Stimulated activated CD8-positive, alpha-beta memory T cell treated with anti-CD3 and anti-CD28 coated beads, Interleukin-4, amount 100 ng/mL, for 1 hour (primary cell): ENCODE measurements around the gene WNT2B.

ENCODE experiments used
- DNase-seq, 2 donors: peaks; one replicate each; pipeline ENCODE4 v3.0.0-alpha.2; 2020; ENCODE audit warnings: low read depth in 2 of 2, low spot score in 1 of 2

Gene WNT2B

DNA sequence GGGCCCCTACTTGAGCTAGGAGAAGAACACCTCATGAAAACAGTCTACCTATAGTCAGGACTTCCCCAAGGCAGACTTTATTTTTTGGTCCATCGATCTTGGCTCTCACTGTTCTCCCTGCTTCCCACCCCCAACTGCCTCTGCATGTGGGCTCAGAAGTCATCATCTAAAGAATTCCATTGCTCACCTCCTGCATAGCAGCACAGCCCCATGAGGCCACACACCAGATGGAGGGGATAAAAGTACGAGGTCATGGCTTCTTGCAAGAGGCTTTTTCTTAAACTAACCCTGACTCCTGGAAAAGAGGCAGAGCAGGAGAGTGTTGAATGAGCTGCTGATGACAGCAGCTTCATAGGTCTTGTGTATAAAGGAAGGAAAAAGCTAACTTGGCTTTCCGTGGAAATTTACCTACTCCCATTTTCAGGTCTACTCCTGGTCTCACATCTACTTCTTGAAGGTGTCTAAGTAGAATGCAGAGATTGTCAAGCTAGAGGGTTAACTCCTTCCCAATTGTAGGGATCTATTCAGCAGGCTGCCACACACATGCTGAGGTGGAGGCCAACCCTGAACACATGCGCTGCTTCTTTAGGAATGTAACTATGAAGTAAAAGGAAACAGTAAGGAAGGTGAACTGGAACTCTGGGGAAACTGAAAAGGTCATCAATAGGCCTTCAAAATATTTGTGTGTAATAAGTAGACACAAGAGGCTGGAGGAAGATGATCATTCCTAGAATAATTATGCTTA, 18.7 kb downstream of the WNT2B start:
- DNase-seq = no peak

DNA sequence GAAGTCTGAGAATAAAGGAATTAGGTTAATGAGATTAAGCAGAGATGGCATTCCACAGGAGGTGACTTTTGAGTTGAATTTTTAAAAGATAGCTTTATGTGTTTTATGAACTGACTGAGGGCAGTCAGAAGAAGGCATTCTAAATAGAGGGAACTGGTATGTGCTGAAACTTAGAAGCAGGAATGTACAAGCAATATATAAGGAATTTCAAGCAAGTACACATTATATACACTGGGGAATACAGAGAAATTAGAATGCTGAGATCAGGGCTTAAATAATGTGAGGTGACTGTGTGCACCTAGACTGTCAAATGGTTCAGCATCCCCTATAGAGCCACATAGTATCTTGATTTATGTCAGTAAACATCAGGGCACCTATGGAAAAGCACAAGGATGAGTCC, 19.3 kb downstream of the WNT2B start:
- no peak for DNase-seq

DNA sequence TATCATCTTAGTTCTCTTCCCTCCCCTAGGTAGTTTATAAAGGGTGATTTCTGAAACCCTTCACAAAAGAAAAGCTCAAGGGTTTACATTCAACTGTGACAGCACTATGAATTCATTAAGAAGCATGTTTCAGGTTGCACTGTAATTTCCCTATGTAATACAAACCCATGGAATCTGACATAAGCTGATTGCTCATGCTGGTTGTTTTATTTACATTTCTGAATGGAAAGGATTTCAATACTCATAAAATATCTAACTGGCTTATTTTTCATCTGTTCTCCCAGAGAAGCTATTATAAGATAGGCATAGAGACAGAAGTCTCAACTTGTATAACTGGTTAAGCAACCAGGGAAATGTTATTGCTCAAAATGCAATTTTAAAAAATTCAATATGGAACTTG, 20.5 kb downstream of the WNT2B start:
- no peak for DNase-seq

DNA sequence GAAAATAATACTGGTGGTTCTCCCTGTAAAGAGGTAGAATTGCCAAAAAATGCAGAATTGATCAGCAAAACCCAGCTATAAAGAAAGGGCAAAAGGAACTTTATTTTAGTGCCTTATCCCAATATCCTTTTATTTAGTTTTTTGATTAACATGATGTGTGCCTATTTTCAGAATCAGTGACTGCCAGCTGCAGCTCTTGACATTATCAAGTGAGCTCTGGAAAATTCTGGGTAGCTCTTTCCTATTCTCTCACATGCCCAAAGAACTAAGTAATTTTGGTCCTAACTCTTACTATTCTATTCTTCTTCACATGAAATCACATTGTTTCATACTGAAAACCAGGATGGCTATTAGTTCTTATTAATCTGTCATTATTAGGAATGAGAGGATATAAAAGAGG, 22.1 kb downstream of the WNT2B start:
- no peak for DNase-seq

DNA sequence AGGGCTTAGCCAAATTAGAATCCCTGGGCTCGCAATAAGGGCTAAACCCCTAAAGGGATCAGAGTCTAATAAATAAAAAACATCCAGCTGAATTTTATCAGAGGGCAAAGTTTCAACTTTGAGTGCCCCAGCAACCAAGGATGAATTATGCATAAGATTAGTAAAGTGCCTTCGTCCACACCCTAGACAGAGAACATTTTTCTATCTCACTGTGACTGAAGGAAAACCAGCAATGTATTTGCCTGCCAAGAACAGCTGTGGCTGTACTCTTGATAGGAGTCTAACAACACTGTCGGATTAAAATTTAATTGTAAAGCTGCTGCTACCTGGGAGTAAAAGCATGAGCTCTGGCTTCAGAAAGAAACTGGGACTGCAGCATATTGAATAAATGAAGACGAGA, 23.3 kb downstream of the WNT2B start:
- no peak for DNase-seq

DNA sequence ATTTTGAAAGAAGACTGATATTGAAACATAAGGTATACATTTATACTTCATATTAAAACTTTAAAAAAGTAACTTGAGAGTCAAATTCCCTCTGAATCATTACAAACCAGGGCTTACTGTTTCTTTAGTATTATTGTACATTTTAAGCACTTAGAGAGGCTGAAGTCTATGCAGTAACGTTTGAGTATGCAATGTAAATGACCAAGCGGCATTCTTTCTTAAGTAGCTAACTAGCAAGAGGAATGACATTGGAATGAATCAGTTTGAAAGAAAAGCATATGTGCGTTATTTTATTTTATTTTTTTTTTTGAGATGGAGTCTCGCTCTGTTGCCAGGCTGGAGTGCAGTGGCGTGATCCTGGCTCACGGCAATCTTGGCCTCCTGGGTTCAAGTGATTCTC, 24.3 kb downstream of the WNT2B start:
- DNase-seq = no peak

DNA sequence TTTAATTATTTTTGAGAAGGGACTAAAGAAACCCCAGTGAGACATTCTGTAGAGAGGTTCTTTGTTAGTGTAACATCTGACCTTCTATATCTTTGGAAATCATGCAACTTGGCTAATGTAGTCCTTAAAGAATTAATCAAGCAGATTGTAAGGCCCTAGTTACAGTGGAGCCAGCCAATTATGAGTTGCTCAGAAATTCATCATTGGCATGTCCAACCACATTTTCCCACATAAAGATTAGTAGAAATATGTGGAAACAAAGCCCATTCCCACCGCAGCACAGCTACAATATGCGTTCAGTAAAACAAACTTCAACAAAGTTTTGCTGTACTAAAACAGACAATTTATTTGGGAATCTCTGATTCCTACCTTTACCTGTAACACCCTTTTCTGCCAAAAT, 27.8 kb downstream of the WNT2B start:
- DNase-seq = no peak

DNA sequence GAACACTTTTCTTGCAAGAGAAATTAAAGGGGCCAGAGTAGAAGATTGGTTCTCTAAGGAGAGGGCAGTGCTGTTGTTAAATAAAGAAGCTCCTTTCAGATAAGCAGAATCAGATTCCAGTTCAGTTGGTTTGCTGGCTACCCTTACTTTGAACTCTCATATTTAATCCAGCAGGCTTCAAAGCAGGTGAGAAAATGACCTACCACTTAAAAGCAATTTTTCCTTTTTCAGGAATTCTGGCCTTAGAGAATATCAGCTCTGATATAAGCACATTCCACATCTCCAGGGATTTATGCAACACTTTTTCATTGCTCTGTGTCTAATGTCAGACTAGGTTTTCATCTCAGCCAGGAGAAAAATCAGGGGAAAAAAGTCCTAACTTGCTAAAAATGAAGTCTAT, 28.7 kb downstream of the WNT2B start:
- DNase-seq = no peak

DNA sequence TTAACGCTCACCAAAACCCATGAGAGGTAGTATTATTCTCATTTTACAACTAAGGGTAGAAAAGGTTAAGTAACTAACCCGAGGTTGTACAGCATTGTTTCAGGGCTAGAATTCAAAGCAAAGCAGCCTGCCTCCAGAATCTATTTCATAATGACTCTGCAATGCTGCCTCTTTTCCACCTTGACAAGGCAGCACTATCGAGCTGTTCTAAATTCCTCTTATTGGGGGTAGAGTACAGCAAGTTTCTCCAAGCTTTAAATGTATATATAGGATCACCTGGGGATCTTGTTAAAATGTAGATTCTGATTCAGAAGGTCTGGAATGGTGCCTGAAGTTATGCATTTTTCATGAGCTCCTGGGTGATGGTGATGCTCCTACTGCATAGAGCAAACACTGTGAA, 30.1 kb downstream of the WNT2B start:
- no peak for DNase-seq

DNA sequence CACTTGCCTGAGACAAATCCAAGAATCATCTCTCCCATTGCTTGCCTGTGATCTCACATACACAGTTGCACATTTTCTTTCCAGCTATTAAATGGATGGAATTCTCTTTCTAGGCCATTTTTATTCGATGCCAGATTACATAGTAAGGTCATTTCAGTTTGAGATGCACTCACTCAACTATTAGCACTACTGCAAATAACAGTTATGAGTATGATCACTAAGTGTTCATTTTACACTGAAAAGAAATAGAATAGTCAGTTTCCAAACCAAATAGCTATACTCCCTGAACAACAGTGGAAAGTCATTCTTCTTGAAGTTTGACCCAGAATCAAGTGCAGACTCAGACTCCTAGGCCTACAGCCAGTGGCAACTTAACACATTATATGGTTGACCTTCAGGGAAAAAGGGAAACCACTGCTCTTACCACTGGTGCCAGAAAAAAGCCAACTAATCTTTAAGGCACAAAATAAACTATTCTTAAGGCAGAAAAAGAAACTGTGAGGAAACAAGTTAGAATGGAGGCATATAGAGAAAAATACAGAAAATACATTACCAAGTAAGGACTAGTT, 31.5 kb downstream of the WNT2B start:
- no peak for DNase-seq

DNA sequence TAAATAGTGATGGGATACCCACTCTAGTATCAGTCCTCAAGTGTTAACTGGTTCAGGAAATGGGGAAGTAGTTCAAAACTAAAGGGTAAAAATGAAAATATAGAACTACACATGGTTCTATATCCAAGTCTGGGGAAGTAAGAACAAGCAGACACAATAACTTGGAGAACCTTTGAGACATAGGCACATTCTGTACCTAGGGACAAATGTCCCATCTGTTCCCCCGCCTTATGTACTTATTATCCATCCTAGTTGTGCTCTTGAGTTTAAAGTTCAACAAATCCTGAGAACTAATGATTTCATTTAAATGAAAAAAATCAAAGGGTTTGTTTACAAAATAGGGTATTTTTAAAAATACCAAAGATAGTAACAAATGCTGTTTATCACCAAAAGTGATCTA, 32.5 kb downstream of the WNT2B start:
- no peak for DNase-seq

DNA sequence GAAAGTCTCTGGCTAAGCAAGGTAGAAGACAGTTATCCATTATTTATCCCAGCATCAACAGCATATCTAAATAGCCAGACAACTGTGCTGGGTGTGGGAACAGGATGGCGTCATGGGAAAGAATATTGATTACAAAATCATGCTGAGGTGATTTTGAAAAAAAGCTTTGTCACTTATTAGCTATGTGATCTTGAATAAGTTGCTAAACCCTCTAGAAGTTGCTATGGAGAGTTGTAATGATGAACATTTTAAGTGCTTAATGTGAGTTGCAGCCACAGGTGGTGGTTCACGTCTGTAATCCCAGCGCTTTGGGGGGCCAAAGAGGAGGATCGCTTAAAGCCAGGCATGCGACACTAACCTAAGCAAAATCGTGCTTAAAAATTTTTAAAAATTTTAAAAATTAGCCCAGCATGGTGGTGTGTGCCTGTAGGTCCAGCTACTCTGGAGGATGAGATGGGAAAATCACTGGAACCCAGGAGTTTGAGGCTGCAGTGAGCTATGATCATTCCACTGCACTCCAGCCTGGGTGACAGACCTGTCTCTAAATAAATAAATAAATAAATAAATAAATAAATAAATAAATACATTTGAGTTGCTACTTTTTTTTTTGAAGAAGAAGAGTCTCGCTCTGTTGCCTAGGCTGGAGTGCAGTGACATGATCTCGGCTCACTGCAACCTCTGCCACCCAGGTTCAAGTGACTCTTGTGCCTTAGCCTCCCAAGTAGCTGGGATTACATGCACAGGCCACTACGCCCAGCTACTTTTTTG, 33.6 kb downstream of the WNT2B start:
- DNase-seq = no peak

DNA sequence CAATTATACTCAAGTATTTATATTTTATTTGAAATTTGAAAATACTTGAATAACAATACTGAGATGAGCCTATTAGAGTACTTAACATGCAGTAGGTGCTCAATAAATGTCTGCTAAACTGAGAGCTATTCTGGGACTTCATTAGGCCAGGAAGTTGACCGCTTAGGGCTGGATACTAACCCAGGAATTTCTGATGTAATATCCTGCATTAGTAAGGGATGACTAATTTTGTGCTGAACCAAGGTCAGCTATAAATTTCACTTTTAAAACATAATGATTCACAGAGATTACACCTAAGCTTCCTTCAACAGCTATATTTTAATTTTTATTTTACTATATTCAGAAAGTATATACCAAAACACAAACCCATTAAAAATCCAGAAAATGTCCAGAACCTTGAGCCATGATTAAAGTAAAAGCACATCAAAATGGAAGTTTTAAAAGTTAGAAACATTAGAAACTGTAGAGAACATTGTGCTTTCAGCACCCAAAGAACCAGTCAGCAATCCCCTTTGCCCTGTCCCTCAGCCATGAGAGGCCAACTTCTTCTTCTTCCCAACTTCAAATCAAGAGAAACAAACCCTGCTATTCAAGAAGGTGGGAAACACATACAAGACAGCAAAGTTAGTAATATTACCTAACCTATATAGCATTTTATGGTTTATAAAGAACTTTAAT, 35.4 kb downstream of the WNT2B start:
- no peak for DNase-seq

DNA sequence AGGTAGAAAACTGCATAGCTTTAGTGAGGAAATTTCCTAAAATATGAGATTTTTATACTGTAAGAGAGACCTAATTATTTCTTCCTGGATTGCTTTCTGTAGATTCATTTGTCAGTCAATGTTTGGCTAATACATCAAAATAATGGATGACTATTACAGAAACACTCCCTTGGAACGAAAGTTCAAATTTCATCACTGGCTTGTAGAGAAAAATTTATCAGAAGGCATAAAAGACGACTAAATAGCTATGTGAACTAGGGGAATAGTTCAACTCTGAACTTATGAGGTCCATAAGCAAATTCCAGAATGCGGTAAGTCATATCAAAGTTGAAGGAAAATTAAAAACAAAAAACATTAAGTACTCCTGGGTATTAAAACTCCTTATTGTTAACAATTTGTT, 36.0 kb downstream of the WNT2B start:
- DNase-seq = no peak

DNA sequence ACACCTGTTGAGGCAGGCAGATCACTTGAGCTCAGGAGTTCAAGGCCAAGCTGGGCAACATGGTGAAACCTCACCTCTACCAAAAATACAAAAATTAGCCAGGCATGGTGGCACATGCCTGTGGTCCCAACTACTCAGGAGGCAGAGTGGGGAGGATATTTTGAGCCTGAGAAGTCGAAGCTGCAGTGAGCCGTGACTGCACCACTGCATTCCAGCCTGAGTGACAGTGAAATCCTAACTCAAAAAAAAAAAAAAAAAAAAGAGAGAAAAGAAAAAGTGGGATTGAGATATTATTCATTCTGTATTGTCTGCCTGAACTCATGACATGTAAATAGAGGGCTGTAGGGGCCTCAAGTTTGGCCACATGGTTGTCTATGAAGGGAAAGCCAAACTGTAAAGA, 37.3 kb downstream of the WNT2B start:
- DNase-seq = no peak

DNA sequence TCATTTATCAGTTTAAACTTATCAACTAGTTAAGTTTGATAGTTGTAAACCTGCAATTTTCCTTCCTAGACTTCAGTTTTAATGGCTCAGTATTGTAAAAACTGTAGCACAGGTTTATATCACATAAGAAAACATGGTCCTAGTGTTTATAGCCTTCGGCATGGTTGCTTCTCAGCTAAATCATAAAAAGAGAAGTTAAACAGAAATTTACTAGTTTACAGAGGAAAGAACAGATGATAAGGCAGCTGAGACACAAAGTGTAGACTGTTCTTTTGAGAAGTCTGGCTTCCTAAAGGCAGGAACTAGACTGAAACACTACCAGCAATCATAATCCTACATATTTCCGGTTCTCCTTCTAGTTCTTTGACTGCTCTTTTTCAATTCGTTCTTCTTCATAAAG, 39.8 kb downstream of the WNT2B start:
- no peak for DNase-seq

DNA sequence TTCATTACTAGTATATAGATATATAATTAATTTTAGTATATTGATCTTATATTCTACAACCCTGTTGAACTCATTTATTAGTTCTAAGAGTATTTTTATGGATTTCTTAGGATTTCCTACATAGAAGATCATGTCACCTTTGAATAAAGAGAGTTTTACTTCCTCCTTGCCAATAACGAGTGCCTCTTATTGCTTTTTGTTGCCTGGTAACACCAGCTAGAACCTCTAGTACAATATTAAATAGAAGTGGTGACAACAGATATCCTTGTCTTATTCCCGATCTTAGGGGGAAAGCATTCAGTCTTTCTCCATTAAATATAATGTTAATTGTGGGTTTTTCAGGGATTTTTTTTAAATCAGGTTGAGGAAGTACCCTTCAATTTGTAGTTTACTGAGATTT, 40.8 kb downstream of the WNT2B start:
- no peak for DNase-seq

DNA sequence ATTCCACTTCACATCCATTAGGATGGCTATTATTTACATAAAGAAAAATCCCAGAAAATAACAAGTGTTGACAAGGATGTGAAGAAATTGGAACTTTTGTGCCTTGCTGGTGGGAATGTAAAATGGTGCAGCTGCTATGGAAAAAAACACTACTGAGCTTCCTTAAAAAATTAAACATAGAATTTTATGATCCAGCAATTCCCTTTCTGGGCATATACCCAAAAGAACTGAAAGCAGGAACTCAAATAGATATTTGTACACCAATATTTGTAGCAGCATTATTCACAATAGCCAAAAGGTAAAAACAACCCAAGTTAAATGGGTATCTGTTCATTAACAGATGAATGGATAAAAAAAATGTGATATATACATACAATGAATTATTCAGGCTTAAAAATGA, 45.6 kb downstream of the WNT2B start:
- DNase-seq = no peak

DNA sequence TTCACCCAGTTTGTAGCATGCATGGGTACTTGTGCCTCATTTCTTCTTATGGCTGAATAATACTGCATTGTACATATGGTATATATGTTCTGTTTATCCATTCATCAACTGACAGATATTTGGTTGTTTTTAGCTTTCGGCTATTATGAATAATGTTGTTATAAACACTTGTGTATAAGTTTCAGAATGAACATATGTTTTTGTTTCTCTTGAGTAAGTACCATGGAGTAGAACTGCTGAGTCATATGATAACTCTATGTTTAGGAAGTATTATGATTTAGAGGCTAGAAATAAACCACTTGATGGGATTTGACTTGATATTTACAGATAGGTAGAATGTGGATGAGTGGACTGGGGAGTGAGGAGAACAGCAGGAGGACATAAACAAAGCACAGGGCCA, 48.6 kb downstream of the WNT2B start:
- DNase-seq = no peak

DNA sequence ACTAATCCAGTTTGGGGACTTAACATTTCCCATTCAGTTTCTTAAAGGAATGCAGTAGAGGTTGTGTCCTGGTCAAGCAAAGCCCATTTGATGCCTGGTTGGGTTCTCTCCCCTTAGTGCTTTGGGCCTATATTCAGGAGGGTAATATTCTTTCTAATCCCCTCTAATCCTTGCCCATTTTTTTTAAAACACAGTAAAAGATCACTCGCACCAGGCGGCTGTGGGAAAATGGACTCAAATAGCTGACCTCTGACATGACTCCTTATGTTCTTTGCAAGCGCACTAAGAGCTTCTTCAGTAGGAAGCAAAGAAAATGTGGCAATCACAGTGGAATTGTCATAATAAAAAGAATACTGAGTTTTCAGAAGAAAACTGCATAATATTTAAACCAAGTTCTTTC, 49.9 kb downstream of the WNT2B start:
- DNase-seq = no peak

DNA sequence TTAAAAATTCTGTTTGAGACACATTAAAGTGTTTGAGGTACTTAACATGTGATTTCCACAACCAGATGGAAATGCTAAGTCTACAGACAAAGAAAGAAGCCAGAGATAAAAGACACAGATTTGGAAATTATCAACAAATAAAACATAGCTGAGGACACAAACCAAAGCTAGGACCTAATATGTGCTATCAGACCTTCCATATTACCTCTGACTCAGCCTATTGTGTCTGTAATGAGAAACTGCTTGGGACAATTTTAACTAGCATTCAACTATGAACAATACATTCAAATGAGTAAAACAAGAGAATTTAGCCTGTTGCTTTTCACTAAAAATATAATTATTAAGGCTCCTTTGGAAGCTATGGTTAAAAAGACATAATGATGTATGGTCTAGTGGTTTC, 54.6 kb downstream of the WNT2B start:
- DNase-seq = no peak

DNA sequence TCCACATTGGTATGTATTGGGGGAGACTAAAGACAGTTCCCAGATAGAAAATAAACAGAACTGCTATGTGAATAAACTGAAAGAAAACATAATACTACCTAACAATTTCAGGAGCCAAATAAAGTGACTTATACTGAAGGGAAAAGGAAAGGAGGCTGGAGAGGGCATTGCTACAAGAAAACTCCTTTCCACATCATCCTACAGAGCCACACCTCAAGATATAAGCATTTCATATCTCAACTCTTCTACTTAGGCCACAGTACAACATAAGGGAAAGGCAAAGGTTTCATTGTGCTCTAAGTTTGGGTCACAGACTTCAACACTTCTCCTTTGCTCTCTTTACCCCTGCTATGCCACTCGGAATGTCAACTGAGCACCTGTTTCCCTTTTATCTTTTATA, 55.3 kb downstream of the WNT2B start:
- DNase-seq = no peak
